ENCODE measurements around the gene MAP3K15. TPM values are rescaled to one million over a fixed set of nuclear protein-coding genes. Genes with fewer than 3 reads are reported as not detected.
"Not testable (repeated sequence)": the region's sequence is repeated elsewhere in the genome, so short reads cannot be mapped to it uniquely, and the experiment has no call there.

The MAP3K15 gene
- total RNA-seq, 2 experiments from 2014 or later: 0.14 TPM; not detected in 1

- Mint-ChIP-seq H3K27me3 (peaks cover 10% of the 10 kb centered on the region), H3K4me1 (ENCODE audit: low read depth) (no peaks in the 10 kb centered on the region), H3K4me3 (no peak overlapping the region), H3K36me3 (ENCODE audit: low read depth) (no peaks in the 10 kb centered on the region), H3K27ac (no peak overlapping the region), H3K9me3 (no peaks in the 10 kb centered on the region)
- H3K27me3 ChIP-seq (ENCODE audit: control insufficient read depth in 1 of 2, insufficient read depth in 2 of 2, low read length in 2 of 2): no peaks in the 10 kb centered on the region
- no peak overlapping the region for H3K27ac ChIP-seq (ENCODE audit: low read depth in 1 of 2, low read length in 2 of 2)
- no peaks in the 10 kb centered on the region for H3K36me3 ChIP-seq (ENCODE audit: insufficient read depth, low read length)
- POLR2A ChIA-PET: no interaction called here
- DNase-seq (no peak), ATAC-seq (ENCODE audit: poor library complexity) (no peak)
- CTCF ChIA-PET: no interaction called here
- TF ChIP-seq CTCF (IDR thresholded peaks at IDR 0.05): no peak
- H3K4me3 ChIP-seq (ENCODE audit: low read length): no peak overlapping the region
- H3K4me1 ChIP-seq (ENCODE audit: insufficient read depth, low read length): no peaks in the 10 kb centered on the region
- intact Hi-C loops (cut with DNase I, micrococcal nuclease): no loop called here
- no peaks in the 10 kb centered on the region for H3K9me3 ChIP-seq (ENCODE audit: control insufficient read depth in 1 of 2, insufficient read depth in 1 of 2, low read length in 2 of 2)
Measured at GRCh38 chrX:19496711-19497110, 18.6 kb downstream of the MAP3K15 start.

- Mint-ChIP-seq H3K27ac (no peak overlapping the region), H3K9me3 (no peaks in the 10 kb centered on the region), H3K4me3 (no peak overlapping the region), H3K27me3 (no peaks in the 10 kb centered on the region), H3K4me1 (ENCODE audit: low read depth) (peaks cover 11% of the 10 kb centered on the region), H3K36me3 (ENCODE audit: low read depth) (no peaks in the 10 kb centered on the region)
- Histone ChIP-seq H3K36me3 (ENCODE audit: insufficient read depth, low read length) (no peaks in the 10 kb centered on the region), H3K9me3 (ENCODE audit: control insufficient read depth in 1 of 2, insufficient read depth in 1 of 2, low read length in 2 of 2) (no peaks in the 10 kb centered on the region), H3K4me3 (ENCODE audit: low read length) (no peak overlapping the region), H3K27me3 (ENCODE audit: control insufficient read depth in 1 of 2, insufficient read depth in 2 of 2, low read length in 2 of 2) (no peaks in the 10 kb centered on the region), H3K27ac (ENCODE audit: low read depth in 1 of 2, low read length in 2 of 2) (no peak overlapping the region), H3K4me1 (ENCODE audit: insufficient read depth, low read length) (peaks cover 5% of the 10 kb centered on the region)
- intact Hi-C loops (cut with DNase I, micrococcal nuclease): no loop called here
- TF ChIP-seq CTCF (IDR thresholded peaks at IDR 0.05): no peak
- ATAC-seq (ENCODE audit: poor library complexity) (no peak), DNase-seq (no peak)
- POLR2A ChIA-PET: no interaction called here
- CTCF ChIA-PET: no interaction called here
Measured at GRCh38 chrX:19487520-19488200, 27.6 kb downstream of the MAP3K15 start.

- no peak overlapping the region for H3K27ac ChIP-seq (ENCODE audit: low read depth in 1 of 2, low read length in 2 of 2)
- no peak overlapping the region for H3K4me3 ChIP-seq (ENCODE audit: low read length)
- no peak overlapping the region for H3K27ac Mint-ChIP-seq
- intact Hi-C loops (cut with DNase I, micrococcal nuclease): no loop called here
- H3K27me3 ChIP-seq (ENCODE audit: control insufficient read depth in 1 of 2, insufficient read depth in 2 of 2, low read length in 2 of 2): no peaks in the 10 kb centered on the region
- ChIA-PET POLR2A (no interaction called here), CTCF (no interaction called here)
- no peak for DNase-seq
- H3K9me3 ChIP-seq (ENCODE audit: control insufficient read depth in 1 of 2, insufficient read depth in 1 of 2, low read length in 2 of 2): no peaks in the 10 kb centered on the region
- H3K4me3 Mint-ChIP-seq: no peak overlapping the region
- H3K36me3 Mint-ChIP-seq (ENCODE audit: low read depth): no peaks in the 10 kb centered on the region
- H3K4me1 Mint-ChIP-seq (ENCODE audit: low read depth): no peaks in the 10 kb centered on the region
- H3K4me1 ChIP-seq (ENCODE audit: insufficient read depth, low read length): no peaks in the 10 kb centered on the region
- H3K9me3 Mint-ChIP-seq: peaks cover 2% of the 10 kb centered on the region
- H3K36me3 ChIP-seq (ENCODE audit: insufficient read depth, low read length): no peaks in the 10 kb centered on the region
- no peak for TF ChIP-seq CTCF (IDR thresholded peaks at IDR 0.05)
- no peaks in the 10 kb centered on the region for H3K27me3 Mint-ChIP-seq
- no peak for ATAC-seq (ENCODE audit: poor library complexity)
Measured at GRCh38 chrX:19479458-19479857, 35.9 kb downstream of the MAP3K15 start.

- ATAC-seq (ENCODE audit: poor library complexity); intact Hi-C loops (cut with DNase I, micrococcal nuclease); H3K27me3 ChIP-seq (ENCODE audit: control insufficient read depth in 1 of 2, insufficient read depth in 2 of 2, low read length in 2 of 2); H3K27me3 Mint-ChIP-seq; H3K9me3 Mint-ChIP-seq; H3K9me3 ChIP-seq (ENCODE audit: control insufficient read depth in 1 of 2, insufficient read depth in 1 of 2, low read length in 2 of 2); H3K4me1 ChIP-seq (ENCODE audit: insufficient read depth, low read length); H3K27ac Mint-ChIP-seq; H3K36me3 ChIP-seq (ENCODE audit: insufficient read depth, low read length); H3K36me3 Mint-ChIP-seq (ENCODE audit: low read depth); H3K4me1 Mint-ChIP-seq (ENCODE audit: low read depth); CTCF ChIA-PET; DNase-seq; H3K27ac ChIP-seq (ENCODE audit: low read depth in 1 of 2, low read length in 2 of 2); POLR2A ChIA-PET; H3K4me3 Mint-ChIP-seq; H3K4me3 ChIP-seq (ENCODE audit: low read length): not testable (repeated sequence)
Measured at GRCh38 chrX:19468383-19468782, 46.9 kb downstream of the MAP3K15 start.
